ENCODE results near the gene ASB13.
"Not testable (repeated sequence)": the region's sequence is repeated elsewhere in the genome, so short reads cannot be mapped to it uniquely, and the experiment has no call there.

ASB13 gene

GRCh38 chr10:5622186-5622960, 44.0 kb downstream of the ASB13 start:
- DNase-seq: no peak

- DNase-seq: not testable (repeated sequence)
Measured at GRCh38 chr10:5621371-5621770, 45.0 kb downstream of the ASB13 start.

- no peak for DNase-seq
Measured at GRCh38 chr10:5620966-5621365, 45.4 kb downstream of the ASB13 start.

- no peak for DNase-seq
Measured at GRCh38 chr10:5620223-5620721, 46.1 kb downstream of the ASB13 start.

GRCh38 chr10:5619362-5620211, 46.8 kb downstream of the ASB13 start:
- no peak for DNase-seq

- no peak for DNase-seq
Measured at GRCh38 chr10:5618829-5619228, 47.6 kb downstream of the ASB13 start.

- no peak for DNase-seq
Measured at GRCh38 chr10:5618042-5618441, 48.4 kb downstream of the ASB13 start.

- no peak for DNase-seq
Measured at GRCh38 chr10:5617521-5617920, 48.9 kb downstream of the ASB13 start.

- DNase-seq: no peak
Measured at GRCh38 chr10:5616836-5617235, 49.6 kb downstream of the ASB13 start.

GRCh38 chr10:5616046-5616445, 50.3 kb downstream of the ASB13 start:
- no peak for DNase-seq

- DNase-seq: no peak
Measured at GRCh38 chr10:5615316-5615715, 51.1 kb downstream of the ASB13 start.

GRCh38 chr10:5614155-5614721, 52.2 kb downstream of the ASB13 start:
- no peak for DNase-seq

GRCh38 chr10:5613481-5614154, 52.8 kb downstream of the ASB13 start:
- DNase-seq: no peak

GRCh38 chr10:5611899-5612680, 54.3 kb downstream of the ASB13 start:
- DNase-seq: no peak

GRCh38 chr10:5609952-5610616, 56.3 kb downstream of the ASB13 start:
- DNase-seq: no peak

GRCh38 chr10:5608608-5609220, 57.7 kb downstream of the ASB13 start:
- no peak for DNase-seq

GRCh38 chr10:5607594-5607993, 58.8 kb downstream of the ASB13 start:
- DNase-seq: no peak

- no peak for DNase-seq
Measured at GRCh38 chr10:5606864-5607263, 59.5 kb downstream of the ASB13 start.

GRCh38 chr10:5606321-5606720, 60.1 kb downstream of the ASB13 start:
- DNase-seq: no peak

- DNase-seq: no peak
Measured at GRCh38 chr10:5604961-5605360, 61.4 kb downstream of the ASB13 start.
